Activated B cell treated with CpG ODN at 0.5 μM for 24 hours (primary cell): ENCODE results near the gene PLXNC1. TPM values are rescaled to one million over a fixed set of nuclear protein-coding genes. Genes with fewer than 3 reads are reported as not detected.

Experiments used
- ATAC-seq: fragments of 200-7000 bp; cut with Tn5 transposase; one replicate; pipeline ENCODE4 v1.10.0; 2021; ENCODE audit warnings: low read depth, mild to moderate bottlenecking, moderate library complexity
- CTCF ChIA-PET: fragments of 350-600 bp; sonication (Branson Sonifier 250); formaldehyde crosslinking; loops from one replicate; lab custom pipeline; 2021; ENCODE audit warnings: antibody characterized with exemption; lab: Charles Lee
- POLR2A ChIA-PET: fragments of 350-600 bp; sonication (Branson Sonifier 250); formaldehyde crosslinking; loops from one replicate; lab custom pipeline; 2021; ENCODE audit warnings: antibody characterized with exemption; lab: Charles Lee
- DNase-seq: peaks from one replicate; pipeline ENCODE4 v3.0.0; 2022
- H3K27ac Mint-ChIP-seq: one replicate; pipeline ENCODE4 v1.8.0; 2020; ENCODE audit warnings: mixed read lengths
- H3K27me3 Mint-ChIP-seq: one replicate; pipeline ENCODE4 v1.8.0; 2021; ENCODE audit warnings: mixed read lengths
- H3K36me3 Mint-ChIP-seq: one replicate; pipeline ENCODE4 v1.8.0; 2021; ENCODE audit warnings: low read depth, mixed read lengths
- H3K4me1 Mint-ChIP-seq: one replicate; pipeline ENCODE4 v1.8.0; 2021; ENCODE audit warnings: mixed read lengths
- H3K4me3 Mint-ChIP-seq: one replicate; pipeline ENCODE4 v1.8.0; 2020; ENCODE audit warnings: mild to moderate bottlenecking, mixed read lengths
- H3K9me3 Mint-ChIP-seq: one replicate; pipeline ENCODE4 v1.8.0; 2020; ENCODE audit warnings: mixed read lengths
- intact Hi-C: fragments of 100-400 bp; cut with micrococcal nuclease; formaldehyde crosslinking; loops from one replicate; pipeline ENCODE4 v1.15.1; 2024
- total RNA-seq: library from RNA; stranded (reverse); gene quantifications from 2 replicates; pipeline ENCODE4 v1.2.3, GENCODE V29; 2022
- TF ChIP-seq, protein P1 (sequence below): fragments of 200-600 bp; IDR thresholded peaks from one replicate; pipeline ENCODE4 v1.8.0; 2022; ENCODE audit warnings: antibody characterized with exemption, mild to moderate bottlenecking

The PLXNC1 gene
- total RNA-seq, 1 donor from 2014 or later, result 30.9 TPM

DNA sequence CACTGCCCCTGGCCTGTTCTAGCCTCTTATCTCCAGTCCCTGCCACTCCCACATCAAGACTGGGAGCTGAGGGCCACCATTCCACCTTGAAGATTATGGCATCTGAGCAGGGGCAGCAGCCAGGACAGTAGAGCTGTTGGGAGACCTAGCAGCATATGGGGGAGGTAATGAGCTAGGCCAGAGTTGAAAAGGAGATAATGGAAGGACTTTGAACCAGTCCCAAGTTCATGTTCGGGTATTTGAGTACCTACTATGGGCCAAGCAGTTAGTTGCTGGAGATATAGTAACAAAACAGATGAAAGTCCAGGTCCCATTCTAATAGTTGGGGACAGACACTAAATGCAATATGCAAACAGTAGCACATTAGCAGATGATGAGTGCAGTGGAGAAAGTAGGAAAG, 151.5 kb downstream of the PLXNC1 start:
- DNase-seq, result no peak
- Mint-ChIP-seq H3K27me3 (no peaks in the 10 kb centered on the region), H3K4me1 (peaks cover 56% of the 10 kb centered on the region), H3K36me3 (peaks cover 80% of the 10 kb centered on the region), H3K4me3 (no peak overlapping the region), H3K9me3 (peaks cover 3% of the 10 kb centered on the region), H3K27ac (no peak overlapping the region)
- ChIA-PET CTCF (no interaction called here), POLR2A (interaction anchor here (1.5 kb wide), 1 partner anchor 151 kb away, joined by 5 read pairs; the partner anchor contains the start of gene PLXNC1)
- intact Hi-C loops, result loop anchor here (10.0 kb wide), 1 partner anchor 55 kb away; no protein-coding TSS in a partner anchor
- TF ChIP-seq, protein P1, sequence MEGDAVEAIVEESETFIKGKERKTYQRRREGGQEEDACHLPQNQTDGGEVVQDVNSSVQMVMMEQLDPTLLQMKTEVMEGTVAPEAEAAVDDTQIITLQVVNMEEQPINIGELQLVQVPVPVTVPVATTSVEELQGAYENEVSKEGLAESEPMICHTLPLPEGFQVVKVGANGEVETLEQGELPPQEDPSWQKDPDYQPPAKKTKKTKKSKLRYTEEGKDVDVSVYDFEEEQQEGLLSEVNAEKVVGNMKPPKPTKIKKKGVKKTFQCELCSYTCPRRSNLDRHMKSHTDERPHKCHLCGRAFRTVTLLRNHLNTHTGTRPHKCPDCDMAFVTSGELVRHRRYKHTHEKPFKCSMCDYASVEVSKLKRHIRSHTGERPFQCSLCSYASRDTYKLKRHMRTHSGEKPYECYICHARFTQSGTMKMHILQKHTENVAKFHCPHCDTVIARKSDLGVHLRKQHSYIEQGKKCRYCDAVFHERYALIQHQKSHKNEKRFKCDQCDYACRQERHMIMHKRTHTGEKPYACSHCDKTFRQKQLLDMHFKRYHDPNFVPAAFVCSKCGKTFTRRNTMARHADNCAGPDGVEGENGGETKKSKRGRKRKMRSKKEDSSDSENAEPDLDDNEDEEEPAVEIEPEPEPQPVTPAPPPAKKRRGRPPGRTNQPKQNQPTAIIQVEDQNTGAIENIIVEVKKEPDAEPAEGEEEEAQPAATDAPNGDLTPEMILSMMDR, result no peak
- no peak for ATAC-seq

DNA sequence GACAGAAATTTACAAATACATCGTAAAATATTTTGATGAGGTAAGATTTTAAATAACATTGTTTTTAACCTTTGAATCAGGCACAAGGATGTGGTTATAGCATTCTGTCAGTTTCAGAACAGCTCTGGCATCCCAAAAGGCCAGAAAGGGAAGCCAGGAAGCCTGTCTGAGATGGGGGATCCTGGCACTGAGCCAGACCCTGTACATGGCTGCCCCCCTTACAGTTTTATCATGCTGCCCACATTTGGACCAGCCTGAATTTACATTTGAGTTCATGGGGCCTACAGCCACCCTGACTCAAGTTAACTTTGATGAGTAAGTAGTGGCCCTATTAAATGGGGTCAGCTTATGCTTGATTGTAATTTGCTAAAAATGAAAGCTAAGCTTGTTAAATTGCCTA, 155.6 kb downstream of the PLXNC1 start:
- peaks cover 83% of the 10 kb centered on the region for H3K36me3 Mint-ChIP-seq
- no peaks in the 10 kb centered on the region for H3K9me3 Mint-ChIP-seq
- ChIA-PET POLR2A (interaction anchor here (0.6 to 0.7 kb wide), 2 partner anchors 46 to 95 kb away, joined by 4 read pairs; no protein-coding TSS in a partner anchor), CTCF (no interaction called here)
- intact Hi-C loops, result no loop called here
- DNase-seq (no peak), ATAC-seq (no peak)
- H3K4me1 Mint-ChIP-seq, result peaks cover 36% of the 10 kb centered on the region
- H3K27me3 Mint-ChIP-seq, result no peaks in the 10 kb centered on the region
- no peak overlapping the region for H3K4me3 Mint-ChIP-seq
- no peak overlapping the region for H3K27ac Mint-ChIP-seq
- TF ChIP-seq, protein P1, result no peak

DNA sequence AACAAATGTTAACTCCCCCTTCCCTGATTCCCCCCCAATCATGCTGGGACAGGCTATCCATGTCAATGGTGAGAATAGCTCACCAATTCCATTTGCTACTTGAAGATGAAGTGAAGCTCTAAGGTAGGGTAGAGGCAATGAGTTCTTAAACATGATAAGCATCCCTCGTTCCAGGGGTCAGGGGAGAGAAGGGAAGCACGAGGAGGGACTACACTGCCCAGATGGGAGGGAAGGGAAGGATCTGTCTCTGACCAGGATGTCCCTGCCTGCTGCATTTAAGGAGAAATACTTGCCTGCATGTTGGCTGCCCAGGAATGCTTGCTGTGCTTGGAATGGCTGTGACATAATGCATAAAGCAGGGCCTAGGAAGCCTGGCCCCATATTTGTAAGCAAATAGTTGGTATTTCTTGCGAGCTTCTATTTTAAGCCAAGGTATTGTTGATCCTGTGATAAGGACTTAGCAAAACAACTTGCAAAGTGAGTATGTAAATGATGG, 156.2 kb downstream of the PLXNC1 start:
- intact Hi-C loops, result no loop called here
- no peak overlapping the region for H3K27ac Mint-ChIP-seq
- TF ChIP-seq, protein P1, result no peak
- no peak overlapping the region for H3K4me3 Mint-ChIP-seq
- DNase-seq (no peak), ATAC-seq (no peak)
- no peaks in the 10 kb centered on the region for H3K27me3 Mint-ChIP-seq
- H3K4me1 Mint-ChIP-seq, result peaks cover 42% of the 10 kb centered on the region
- ChIA-PET POLR2A (interaction anchor here (1.5 kb wide), 1 partner anchor 42 kb away, joined by 6 read pairs; no protein-coding TSS in a partner anchor), CTCF (no interaction called here)
- H3K36me3 Mint-ChIP-seq, result peaks cover 84% of the 10 kb centered on the region
- no peaks in the 10 kb centered on the region for H3K9me3 Mint-ChIP-seq

DNA sequence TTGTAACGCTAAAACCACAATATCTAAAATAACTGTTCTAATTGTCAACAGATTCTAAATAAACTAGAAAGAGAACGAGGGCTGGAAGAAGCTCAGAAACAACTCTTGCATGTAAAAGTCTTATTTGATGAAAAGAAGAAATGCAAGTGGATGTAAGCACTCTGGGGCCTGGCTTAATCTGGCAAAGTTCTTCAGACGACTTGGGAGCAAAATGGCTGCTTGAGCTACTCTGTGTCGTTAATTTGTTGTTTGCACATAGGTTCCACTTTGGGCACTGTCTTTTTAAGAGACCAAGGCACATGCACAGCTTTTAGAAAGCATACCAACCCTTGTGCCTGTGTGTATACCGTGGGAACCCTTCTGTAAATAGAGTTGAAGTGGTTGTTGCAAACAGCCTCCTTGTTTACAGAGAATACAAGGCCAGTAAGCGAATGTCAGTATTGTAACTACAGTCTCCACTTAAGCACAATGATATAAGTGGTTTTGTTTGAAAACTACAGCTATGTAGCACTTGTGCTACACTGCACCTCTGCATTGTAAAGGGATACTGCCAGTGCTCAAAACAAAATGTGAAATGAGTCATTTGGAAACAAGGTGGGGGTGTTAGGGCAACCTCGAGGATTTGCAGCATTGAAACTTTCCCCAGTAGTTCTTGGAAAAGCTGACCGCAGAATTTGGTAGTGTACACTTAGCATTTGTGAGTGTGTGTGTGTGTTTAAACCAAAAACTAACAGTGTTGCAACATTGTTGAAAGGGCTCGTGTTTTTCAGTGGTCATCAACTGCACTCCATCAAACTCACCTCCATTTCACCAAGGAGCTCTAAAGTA, 157.0 kb downstream of the PLXNC1 start:
- TF ChIP-seq, protein P1, result no peak
- Mint-ChIP-seq H3K4me3 (no peak overlapping the region), H3K4me1 (peaks cover 42% of the 10 kb centered on the region), H3K27me3 (no peaks in the 10 kb centered on the region), H3K36me3 (peaks cover 79% of the 10 kb centered on the region), H3K27ac (peak overlapping the region; percentile 46), H3K9me3 (no peaks in the 10 kb centered on the region)
- CTCF ChIA-PET, result no interaction called here
- POLR2A ChIA-PET, result interaction anchor here (1.0 to 1.5 kb wide), 2 partner anchors 8 to 43 kb away, joined by 4 to 6 read pairs; no protein-coding TSS in a partner anchor
- DNase-seq (no peak), ATAC-seq (peak; percentile 25)
- intact Hi-C loops, result no loop called here

DNA sequence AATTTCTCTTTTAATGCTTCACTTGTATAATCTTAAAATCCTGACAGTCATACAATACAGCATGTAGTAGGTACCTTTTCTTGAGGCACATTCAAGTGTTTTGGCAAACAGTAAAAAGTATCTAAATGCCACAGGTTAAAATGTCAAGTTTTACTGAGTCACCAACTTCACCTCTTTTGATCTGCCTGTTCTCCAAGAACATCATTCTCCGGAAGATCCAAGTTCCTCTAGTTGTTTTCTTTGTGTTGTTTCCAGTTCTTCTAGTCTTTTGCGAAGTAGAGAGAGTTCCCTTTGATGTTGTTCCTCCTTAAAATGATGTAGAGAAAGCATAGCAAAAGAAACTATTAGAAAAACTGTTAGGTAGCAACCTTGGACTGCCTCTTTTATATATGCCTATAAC, 160.2 kb downstream of the PLXNC1 start:
- Mint-ChIP-seq H3K27me3 (no peaks in the 10 kb centered on the region), H3K36me3 (peaks cover 61% of the 10 kb centered on the region), H3K27ac (peak overlapping the region; percentile 54), H3K4me3 (no peak overlapping the region), H3K9me3 (no peaks in the 10 kb centered on the region), H3K4me1 (peaks cover 30% of the 10 kb centered on the region)
- ATAC-seq, result no peak
- CTCF ChIA-PET, result interaction anchor here (1.4 kb wide), 1 partner anchor 46 kb away, joined by 3 read pairs; no protein-coding TSS in a partner anchor
- POLR2A ChIA-PET, result no interaction called here
- intact Hi-C loops, result loop anchor here (1.0 kb wide), 1 partner anchor 11 kb away; no protein-coding TSS in a partner anchor
- no peak for DNase-seq
- TF ChIP-seq, protein P1, result no peak
